ENCODE results near the gene GJC1.

- TF ChIP-seq CTCF (IDR thresholded peaks at IDR 0.05; ENCODE audit: poor library complexity, severe bottlenecking): no peak
- no peak for TF ChIP-seq POLR2AphosphoS5 (IDR thresholded peaks at IDR 0.05)
- TF ChIP-seq EZH2 (IDR thresholded peaks at IDR 0.05; ENCODE audit: borderline replicate concordance, insufficient read depth, low read length, poor library complexity, severe bottlenecking): no peak
- no peak for TF ChIP-seq RAD21 (conservative IDR thresholded peaks at IDR 0.05)
- no peak for TF ChIP-seq REST (IDR thresholded peaks at IDR 0.05; ENCODE audit: borderline replicate concordance)
Observed at GRCh38 chr17:44794851-44795413, 35.2 kb downstream of the GJC1 start.
